ENCODE measurements around the gene COMMD10. TPM values are rescaled to one million over a fixed set of nuclear protein-coding genes. Genes with fewer than 3 reads are reported as not detected.

The COMMD10 gene
- total and polyA plus RNA-seq, 2 donors = 28.7 to 36.0 TPM

DNA sequence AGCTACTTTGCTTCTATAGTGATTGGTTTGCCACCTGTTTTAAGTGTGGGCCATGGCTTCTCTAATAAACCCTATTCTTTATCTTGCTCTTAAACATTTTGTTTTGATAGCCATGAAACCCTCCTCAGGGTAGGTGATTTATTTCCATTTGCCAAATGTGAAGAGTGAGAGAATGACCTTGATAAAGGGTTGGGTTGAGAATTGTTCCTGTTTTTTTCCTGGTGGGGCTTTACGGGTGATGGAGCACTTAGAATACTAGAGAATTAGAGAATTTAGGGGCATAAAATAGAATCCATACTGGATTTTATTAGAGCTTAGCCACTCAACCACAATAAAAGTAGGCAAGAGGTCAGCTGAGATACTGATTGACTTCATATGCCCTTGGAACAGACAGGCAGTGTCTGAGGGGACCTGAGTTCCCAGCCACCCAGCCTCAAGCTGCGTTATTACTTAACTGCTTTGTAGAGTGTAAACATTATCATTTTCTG, 68.9 kb downstream of the COMMD10 start:
- DNase-seq (ENCODE audit: low read depth in 6 of 9, low spot score in 9 of 9) = no peak
- H3K4me1 ChIP-seq (ENCODE audit: control insufficient read depth in 2 of 2, insufficient read depth in 2 of 2, low read length in 2 of 2) = no peaks in the 10 kb centered on the region
- H3K27ac ChIP-seq (ENCODE audit: low read depth in 1 of 2, low read length in 1 of 2) = no peak overlapping the region
- H3K36me3 ChIP-seq (ENCODE audit: control insufficient read depth in 2 of 2, insufficient read depth in 2 of 2, low read length in 1 of 2) = no peaks in the 10 kb centered on the region
- H3K27me3 ChIP-seq (ENCODE audit: control insufficient read depth in 2 of 2, insufficient read depth in 1 of 2, low read length in 1 of 2) = no peaks in the 10 kb centered on the region
- no peaks in the 10 kb centered on the region for H3K9me3 ChIP-seq (ENCODE audit: control insufficient read depth in 2 of 2, insufficient read depth in 1 of 2, low read length in 1 of 2)
- H3K4me3 ChIP-seq (ENCODE audit: low read length in 2 of 2) = no peak overlapping the region
- over 99% methylated on average over 2 of the region's 2 CpGs for WGBS

DNA sequence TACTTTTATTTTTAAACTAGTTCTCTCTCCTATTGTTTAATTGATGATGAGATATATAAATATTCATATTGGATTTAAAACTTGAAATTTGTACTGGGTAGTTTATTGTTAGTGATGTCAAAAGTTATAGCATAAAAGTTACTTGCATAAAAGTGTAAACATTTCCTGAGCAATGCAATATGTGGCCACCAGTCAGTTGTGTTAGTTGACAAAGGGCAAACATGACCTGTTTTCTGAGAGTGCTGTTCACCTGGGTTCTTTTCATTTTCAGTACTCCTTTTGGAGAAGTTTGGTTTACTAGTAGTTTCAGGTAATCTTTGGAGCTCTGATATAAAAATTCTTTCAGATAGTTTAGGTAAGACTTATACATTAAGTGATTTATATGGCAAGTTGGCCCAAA, 69.4 kb downstream of the COMMD10 start:
- H3K27me3 ChIP-seq (ENCODE audit: control insufficient read depth in 2 of 2, insufficient read depth in 1 of 2, low read length in 1 of 2) = no peaks in the 10 kb centered on the region
- no peak overlapping the region for H3K4me3 ChIP-seq (ENCODE audit: low read length in 2 of 2)
- H3K36me3 ChIP-seq (ENCODE audit: control insufficient read depth in 2 of 2, insufficient read depth in 2 of 2, low read length in 1 of 2) = no peaks in the 10 kb centered on the region
- no peaks in the 10 kb centered on the region for H3K9me3 ChIP-seq (ENCODE audit: control insufficient read depth in 2 of 2, insufficient read depth in 1 of 2, low read length in 1 of 2)
- H3K27ac ChIP-seq (ENCODE audit: low read depth in 1 of 2, low read length in 1 of 2) = no peak overlapping the region
- H3K4me1 ChIP-seq (ENCODE audit: control insufficient read depth in 2 of 2, insufficient read depth in 2 of 2, low read length in 2 of 2) = no peaks in the 10 kb centered on the region
- DNase-seq (ENCODE audit: low read depth in 6 of 9, low spot score in 9 of 9) = no peak

DNA sequence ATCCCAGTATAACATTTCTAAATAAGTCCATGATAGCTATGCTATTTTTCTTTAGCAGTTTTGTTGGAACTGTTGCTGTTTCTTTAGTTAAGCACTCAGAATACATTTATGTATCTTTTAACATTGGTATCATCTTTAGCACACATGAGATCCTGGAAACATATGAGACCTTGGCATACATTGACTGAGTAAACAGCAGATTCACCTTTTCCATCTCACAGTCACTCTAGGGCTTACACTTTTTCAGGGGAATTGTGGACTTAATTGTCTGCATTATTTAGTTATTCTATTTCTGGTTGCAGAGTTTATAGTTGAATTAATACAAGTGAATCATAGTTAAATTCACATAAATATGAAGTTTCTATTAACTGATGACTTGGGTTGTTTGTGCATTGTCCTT, 70.1 kb downstream of the COMMD10 start:
- Histone ChIP-seq H3K27me3 (ENCODE audit: control insufficient read depth in 2 of 2, insufficient read depth in 1 of 2, low read length in 1 of 2) (no peaks in the 10 kb centered on the region), H3K4me1 (ENCODE audit: control insufficient read depth in 2 of 2, insufficient read depth in 2 of 2, low read length in 2 of 2) (no peaks in the 10 kb centered on the region), H3K36me3 (ENCODE audit: control insufficient read depth in 2 of 2, insufficient read depth in 2 of 2, low read length in 1 of 2) (no peaks in the 10 kb centered on the region), H3K4me3 (ENCODE audit: low read length in 2 of 2) (no peak overlapping the region), H3K27ac (ENCODE audit: low read depth in 1 of 2, low read length in 1 of 2) (no peak overlapping the region), H3K9me3 (ENCODE audit: control insufficient read depth in 2 of 2, insufficient read depth in 1 of 2, low read length in 1 of 2) (no peaks in the 10 kb centered on the region)
- DNase-seq (ENCODE audit: low read depth in 6 of 9, low spot score in 9 of 9) = no peak

DNA sequence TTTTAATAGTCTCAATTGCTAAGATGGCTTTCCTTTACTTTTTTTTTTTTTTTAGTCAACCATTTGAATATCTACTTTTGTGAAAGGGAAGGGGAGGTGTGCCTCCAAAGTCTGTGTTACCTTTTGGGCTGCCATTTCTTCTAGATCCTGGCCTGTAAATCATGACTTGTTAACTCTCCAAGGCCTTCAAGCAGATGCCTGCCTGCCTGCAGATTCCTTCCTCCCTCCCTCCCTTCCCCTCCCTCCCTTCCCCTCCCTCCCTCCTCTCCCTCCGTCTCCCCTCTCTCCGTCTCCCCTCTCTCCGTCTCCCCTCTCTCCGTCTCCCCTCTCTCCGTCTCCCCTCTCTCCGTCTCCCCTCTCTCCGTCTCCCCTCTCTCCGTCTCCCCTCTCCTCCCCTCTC, 73.1 kb downstream of the COMMD10 start:
- Histone ChIP-seq H3K27ac (ENCODE audit: low read depth in 1 of 2, low read length in 1 of 2) (no peak overlapping the region), H3K4me1 (ENCODE audit: control insufficient read depth in 2 of 2, insufficient read depth in 2 of 2, low read length in 2 of 2) (no peaks in the 10 kb centered on the region), H3K9me3 (ENCODE audit: control insufficient read depth in 2 of 2, insufficient read depth in 1 of 2, low read length in 1 of 2) (no peaks in the 10 kb centered on the region), H3K36me3 (ENCODE audit: control insufficient read depth in 2 of 2, insufficient read depth in 2 of 2, low read length in 1 of 2) (no peaks in the 10 kb centered on the region), H3K27me3 (ENCODE audit: control insufficient read depth in 2 of 2, insufficient read depth in 1 of 2, low read length in 1 of 2) (no peaks in the 10 kb centered on the region), H3K4me3 (ENCODE audit: low read length in 2 of 2) (no peak overlapping the region)
- DNase-seq (ENCODE audit: low read depth in 6 of 9, low spot score in 9 of 9) = no peak
- WGBS = 90% methylated on average over 8 of the region's 8 CpGs

DNA sequence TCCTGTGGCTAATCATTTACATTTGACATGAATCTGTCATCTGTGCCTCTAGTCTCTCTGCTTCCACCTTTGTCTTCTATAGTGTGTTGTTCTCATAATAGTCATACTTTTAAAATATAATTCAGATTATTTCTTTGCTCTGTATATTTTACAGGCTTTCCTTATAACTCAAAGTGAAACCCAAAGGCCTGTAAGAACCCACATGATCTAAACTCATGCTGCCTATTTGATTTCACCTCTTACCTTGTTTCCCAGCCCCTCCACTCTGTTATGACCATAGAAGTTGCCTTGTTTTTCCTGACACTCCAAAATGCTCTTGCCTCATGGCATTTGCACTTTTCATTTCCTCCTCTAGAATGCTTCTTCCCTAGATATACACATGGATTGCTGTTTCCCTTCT, 74.2 kb downstream of the COMMD10 start:
- no peaks in the 10 kb centered on the region for H3K36me3 ChIP-seq (ENCODE audit: control insufficient read depth in 2 of 2, insufficient read depth in 2 of 2, low read length in 1 of 2)
- no peaks in the 10 kb centered on the region for H3K27me3 ChIP-seq (ENCODE audit: control insufficient read depth in 2 of 2, insufficient read depth in 1 of 2, low read length in 1 of 2)
- DNase-seq (ENCODE audit: low read depth in 6 of 9, low spot score in 9 of 9) = no peak
- H3K4me3 ChIP-seq (ENCODE audit: low read length in 2 of 2) = no peak overlapping the region
- no peak overlapping the region for H3K27ac ChIP-seq (ENCODE audit: low read depth in 1 of 2, low read length in 1 of 2)
- no peaks in the 10 kb centered on the region for H3K9me3 ChIP-seq (ENCODE audit: control insufficient read depth in 2 of 2, insufficient read depth in 1 of 2, low read length in 1 of 2)
- H3K4me1 ChIP-seq (ENCODE audit: control insufficient read depth in 2 of 2, insufficient read depth in 2 of 2, low read length in 2 of 2) = no peaks in the 10 kb centered on the region

DNA sequence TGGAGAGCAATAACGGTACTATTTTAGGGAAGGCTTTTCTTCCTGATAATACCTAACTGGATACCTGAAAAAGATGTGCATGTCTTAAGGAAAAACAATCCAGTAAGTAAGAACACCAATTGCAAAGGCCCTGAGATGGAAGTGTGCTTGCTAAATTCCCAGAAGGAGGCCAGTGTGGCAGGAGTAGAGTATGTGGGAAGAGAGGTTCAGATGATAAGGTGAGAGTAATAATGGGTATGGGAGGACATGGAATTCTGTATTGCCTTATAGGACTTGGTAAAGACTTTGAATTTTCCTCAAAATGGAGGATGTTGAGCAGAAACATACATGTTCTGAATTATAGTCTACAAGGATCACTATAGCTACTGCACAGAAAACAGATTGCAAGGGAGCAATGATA, 89.3 kb downstream of the COMMD10 start:
- Histone ChIP-seq H3K27me3 (ENCODE audit: control insufficient read depth in 2 of 2, insufficient read depth in 1 of 2, low read length in 1 of 2) (no peaks in the 10 kb centered on the region), H3K4me1 (ENCODE audit: control insufficient read depth in 2 of 2, insufficient read depth in 2 of 2, low read length in 2 of 2) (no peaks in the 10 kb centered on the region), H3K4me3 (ENCODE audit: low read length in 2 of 2) (no peak overlapping the region), H3K27ac (ENCODE audit: low read depth in 1 of 2, low read length in 1 of 2) (no peak overlapping the region), H3K9me3 (ENCODE audit: control insufficient read depth in 2 of 2, insufficient read depth in 1 of 2, low read length in 1 of 2) (no peaks in the 10 kb centered on the region), H3K36me3 (ENCODE audit: control insufficient read depth in 2 of 2, insufficient read depth in 2 of 2, low read length in 1 of 2) (no peaks in the 10 kb centered on the region)
- no peak for DNase-seq (ENCODE audit: low read depth in 6 of 9, low spot score in 9 of 9)
- 96% methylated on average over 1 of the region's 1 CpG for WGBS

DNA sequence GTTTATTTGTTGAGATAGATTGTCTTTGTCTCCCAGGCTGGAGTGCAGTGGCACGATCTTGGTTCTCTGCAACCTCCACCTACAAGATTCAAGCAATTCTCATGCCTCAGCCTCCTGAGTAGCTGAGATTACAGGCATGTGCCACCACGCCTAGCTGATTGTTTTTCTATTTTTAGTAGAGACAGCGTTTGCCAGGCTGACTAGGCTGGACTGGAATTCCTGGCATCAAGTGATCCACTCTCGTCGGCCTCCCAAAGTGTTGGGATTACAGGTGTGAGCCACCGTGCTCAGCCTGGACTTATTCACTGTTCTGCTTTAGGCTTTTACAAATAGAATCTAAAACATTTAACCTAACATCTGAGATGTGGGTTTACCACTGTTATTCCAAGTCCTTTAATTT, 91.3 kb downstream of the COMMD10 start:
- no peak for DNase-seq (ENCODE audit: low read depth in 6 of 9, low spot score in 9 of 9)
- Histone ChIP-seq H3K27me3 (ENCODE audit: control insufficient read depth in 2 of 2, insufficient read depth in 1 of 2, low read length in 1 of 2) (no peaks in the 10 kb centered on the region), H3K9me3 (ENCODE audit: control insufficient read depth in 2 of 2, insufficient read depth in 1 of 2, low read length in 1 of 2) (no peaks in the 10 kb centered on the region), H3K36me3 (ENCODE audit: control insufficient read depth in 2 of 2, insufficient read depth in 2 of 2, low read length in 1 of 2) (no peaks in the 10 kb centered on the region), H3K4me1 (ENCODE audit: control insufficient read depth in 2 of 2, insufficient read depth in 2 of 2, low read length in 2 of 2) (no peaks in the 10 kb centered on the region), H3K27ac (ENCODE audit: low read depth in 1 of 2, low read length in 1 of 2) (no peak overlapping the region), H3K4me3 (ENCODE audit: low read length in 2 of 2) (no peak overlapping the region)
- 83% methylated on average over 6 of the region's 6 CpGs for WGBS

DNA sequence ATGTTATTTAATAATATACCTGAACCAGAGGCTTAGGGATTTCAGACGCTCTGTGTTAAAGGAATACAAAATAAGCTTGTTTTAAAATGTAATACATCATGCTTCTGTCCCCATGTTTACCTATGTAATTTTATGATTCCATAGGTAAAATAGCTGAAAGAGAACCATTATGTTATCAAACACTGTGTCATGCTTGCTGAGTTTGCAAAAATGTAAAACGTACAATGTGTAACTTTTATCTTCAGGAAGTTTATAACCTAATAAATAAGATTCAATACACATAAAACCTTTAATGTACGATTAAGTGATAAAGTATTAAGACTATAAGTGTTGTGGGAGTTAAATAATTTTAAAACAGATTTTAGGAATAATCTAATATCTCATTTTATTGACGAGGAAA, 94.1 kb downstream of the COMMD10 start:
- no peaks in the 10 kb centered on the region for H3K4me1 ChIP-seq (ENCODE audit: control insufficient read depth in 2 of 2, insufficient read depth in 2 of 2, low read length in 2 of 2)
- no peak for DNase-seq (ENCODE audit: low read depth in 6 of 9, low spot score in 9 of 9)
- H3K4me3 ChIP-seq (ENCODE audit: low read length in 2 of 2) = no peak overlapping the region
- 86% methylated on average over 4 of the region's 4 CpGs for WGBS
- no peak overlapping the region for H3K27ac ChIP-seq (ENCODE audit: low read depth in 1 of 2, low read length in 1 of 2)
- H3K36me3 ChIP-seq (ENCODE audit: control insufficient read depth in 2 of 2, insufficient read depth in 2 of 2, low read length in 1 of 2) = no peaks in the 10 kb centered on the region
- H3K27me3 ChIP-seq (ENCODE audit: control insufficient read depth in 2 of 2, insufficient read depth in 1 of 2, low read length in 1 of 2) = no peaks in the 10 kb centered on the region
- H3K9me3 ChIP-seq (ENCODE audit: control insufficient read depth in 2 of 2, insufficient read depth in 1 of 2, low read length in 1 of 2) = no peaks in the 10 kb centered on the region

DNA sequence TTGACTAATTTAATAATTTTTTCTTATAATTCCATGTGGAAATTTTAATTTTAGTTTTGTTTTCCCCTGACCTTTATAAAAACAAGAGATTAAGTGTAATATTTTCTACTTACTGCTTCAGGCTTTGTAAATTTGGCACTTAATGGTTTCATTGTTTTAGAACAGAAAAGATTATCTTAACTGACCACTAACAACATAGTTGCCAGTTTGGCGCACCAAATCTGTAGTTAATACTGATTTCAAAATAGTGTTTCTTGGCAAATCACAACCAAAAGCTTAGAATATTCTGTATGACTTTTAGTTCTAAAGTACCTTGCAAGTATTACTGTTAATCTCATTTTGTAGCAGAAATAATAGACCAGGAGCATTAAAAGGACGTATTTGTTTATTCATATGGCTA, 124.3 kb downstream of the COMMD10 start:
- no peak for DNase-seq (ENCODE audit: low read depth in 6 of 9, low spot score in 9 of 9)
- Histone ChIP-seq H3K4me1 (ENCODE audit: control insufficient read depth in 2 of 2, insufficient read depth in 2 of 2, low read length in 2 of 2) (no peaks in the 10 kb centered on the region), H3K27me3 (ENCODE audit: control insufficient read depth in 2 of 2, insufficient read depth in 1 of 2, low read length in 1 of 2) (no peaks in the 10 kb centered on the region), H3K27ac (ENCODE audit: low read depth in 1 of 2, low read length in 1 of 2) (no peak overlapping the region), H3K4me3 (ENCODE audit: low read length in 2 of 2) (no peak overlapping the region), H3K9me3 (ENCODE audit: control insufficient read depth in 2 of 2, insufficient read depth in 1 of 2, low read length in 1 of 2) (no peaks in the 10 kb centered on the region), H3K36me3 (ENCODE audit: control insufficient read depth in 2 of 2, insufficient read depth in 2 of 2, low read length in 1 of 2) (no peaks in the 10 kb centered on the region)
- WGBS = 98% methylated on average over 2 of the region's 2 CpGs

DNA sequence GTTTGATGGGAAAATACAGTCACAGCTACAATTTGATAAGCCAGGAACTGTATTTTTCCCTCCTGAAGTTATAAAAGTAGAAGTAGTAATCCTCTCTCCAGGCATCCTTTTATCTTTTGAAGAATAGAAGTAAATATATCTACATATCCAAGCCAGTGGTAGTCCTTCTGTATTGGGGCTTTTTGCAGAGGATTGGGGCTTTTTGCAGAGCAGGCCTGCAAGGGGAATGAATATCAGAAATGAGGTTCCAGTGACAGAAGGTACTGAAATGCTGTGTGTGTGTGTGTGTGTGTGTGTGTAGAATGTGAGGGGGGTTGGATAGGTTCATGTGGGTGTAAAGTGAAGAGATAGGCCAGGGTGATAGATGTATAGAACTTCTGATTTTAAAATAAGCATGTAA, 127.4 kb downstream of the COMMD10 start:
- Histone ChIP-seq H3K4me3 (ENCODE audit: low read length in 2 of 2) (no peak overlapping the region), H3K9me3 (ENCODE audit: control insufficient read depth in 2 of 2, insufficient read depth in 1 of 2, low read length in 1 of 2) (no peaks in the 10 kb centered on the region), H3K36me3 (ENCODE audit: control insufficient read depth in 2 of 2, insufficient read depth in 2 of 2, low read length in 1 of 2) (no peaks in the 10 kb centered on the region), H3K27me3 (ENCODE audit: control insufficient read depth in 2 of 2, insufficient read depth in 1 of 2, low read length in 1 of 2) (no peaks in the 10 kb centered on the region), H3K4me1 (ENCODE audit: control insufficient read depth in 2 of 2, insufficient read depth in 2 of 2, low read length in 2 of 2) (no peaks in the 10 kb centered on the region), H3K27ac (ENCODE audit: low read depth in 1 of 2, low read length in 1 of 2) (no peak overlapping the region)
- DNase-seq (ENCODE audit: low read depth in 6 of 9, low spot score in 9 of 9) = no peak

Measured in thymus (tissue), 11 donors.